Bronchial epithelial cell (primary cell): ENCODE data around the gene ECT2. TPM values are rescaled to one million over a fixed set of nuclear protein-coding genes. Genes with fewer than 3 reads are reported as not detected.

Experiments used
- DNase-seq: peaks from one replicate; pipeline ENCODE4 v3.0.0-alpha.2; 2010; ENCODE audit warnings: low read depth
- FAIRE-seq: peaks from 2 replicates; lab custom pipeline; 2011; peaks lifted over from hg19 to GRCh38; lab: Jason Lieb, UNC
- H3K27me3 ChIP-seq: 2 replicates; pipeline ENCODE4 v1.5.1; 2011; ENCODE audit warnings: low read length; ENCODE audit not compliant: control insufficient read depth, insufficient read depth
- H3K36me3 ChIP-seq: 2 replicates; pipeline ENCODE4 v1.5.1; 2011; ENCODE audit warnings: low read length; ENCODE audit not compliant: control insufficient read depth, insufficient read depth
- H3K4me3 ChIP-seq: 2 replicates; pipeline ENCODE4 v1.5.1; 2011; ENCODE audit warnings: mild to moderate bottlenecking, low read depth, low read length, control low read depth
- CTCF ChIP-seq: IDR thresholded peaks from 2 replicates; pipeline ENCODE4 v1.5.1; 2011; ENCODE audit warnings: mild to moderate bottlenecking, moderate library complexity, low read length, control low read depth, inconsistent platforms; ENCODE audit not compliant: insufficient read depth, severe bottlenecking
- total RNA-seq: library from RNA; depleted of rRNA; stranded (reverse); fragments of >200 nt; gene quantifications from 2 replicates; pipeline ENCODE4 v1.2.1, GENCODE V29; 2014

ECT2 gene
- total RNA-seq, 1 donor from 2014 or later = 9.0 TPM

- no peak for DNase-seq
- Histone ChIP-seq H3K27me3 (no peaks in the 10 kb centered on the region), H3K4me3 (no peak overlapping the region), H3K36me3 (no peaks in the 10 kb centered on the region)
- no peak for FAIRE-seq
- no peak for TF ChIP-seq CTCF
Measured at GRCh38 chr3:172847292-172847691, 96.8 kb downstream of the ECT2 start.

GRCh38 chr3:172848910-172849309 lies 98.4 kb downstream of the ECT2 start:
- DNase-seq = peak; percentile 83
- Histone ChIP-seq H3K4me3 (no peak overlapping the region), H3K27me3 (no peaks in the 10 kb centered on the region), H3K36me3 (no peaks in the 10 kb centered on the region)
- no peak for FAIRE-seq
- TF ChIP-seq CTCF = no peak

GRCh38 chr3:172853005-172853404 lies 102.5 kb downstream of the ECT2 start:
- Histone ChIP-seq H3K4me3 (no peak overlapping the region), H3K36me3 (no peaks in the 10 kb centered on the region), H3K27me3 (no peaks in the 10 kb centered on the region)
- DNase-seq = no peak
- TF ChIP-seq CTCF = no peak
- no peak for FAIRE-seq

- TF ChIP-seq CTCF = no peak
- Histone ChIP-seq H3K27me3 (no peaks in the 10 kb centered on the region), H3K4me3 (no peak overlapping the region), H3K36me3 (no peaks in the 10 kb centered on the region)
- DNase-seq (no peak), FAIRE-seq (no peak)
Measured at GRCh38 chr3:172853921-172854666, 103.6 kb downstream of the ECT2 start.

- Histone ChIP-seq H3K27me3 (no peaks in the 10 kb centered on the region), H3K4me3 (no peak overlapping the region), H3K36me3 (no peaks in the 10 kb centered on the region)
- TF ChIP-seq CTCF = no peak
- DNase-seq (no peak), FAIRE-seq (no peak)
Measured at GRCh38 chr3:172855037-172855436, 104.5 kb downstream of the ECT2 start.
